Measurements from ENCODE around the gene TP53I11. TPM values are rescaled to one million over a fixed set of nuclear protein-coding genes. Genes with fewer than 3 reads are reported as not detected.

Gene TP53I11
- total and polyA plus RNA-seq, 12 donors = 22.8 to 89.4 (median 32.7) TPM

GRCh38 chr11:44916331-44916730 is 34.4 kb downstream of the TP53I11 start:
- peaks cover 0 to 64% (median 8%) of the 10 kb centered on the region in 9 donors for H3K36me3 ChIP-seq

DNA sequence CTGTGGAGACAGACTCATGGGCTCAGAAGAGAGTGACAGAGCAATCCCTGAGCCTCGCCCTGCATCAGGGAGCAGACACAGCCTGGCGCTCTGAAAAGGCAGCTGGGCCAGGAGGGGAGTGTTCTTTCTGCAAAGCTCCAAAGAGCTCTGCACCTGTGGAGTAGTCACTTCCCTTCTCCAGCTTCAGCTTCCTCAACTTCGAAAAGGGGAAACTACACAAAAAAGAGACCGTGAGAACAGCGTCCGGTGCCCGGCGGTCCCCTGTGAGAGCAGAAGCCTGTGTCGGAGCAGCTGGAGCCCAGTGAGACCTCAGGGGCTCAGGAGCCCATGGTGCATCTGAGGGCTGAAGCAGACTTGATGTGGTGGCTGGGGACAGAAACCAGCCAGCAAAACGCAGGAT is 35.1 kb downstream of the TP53I11 start:
- H3K36me3 ChIP-seq = peaks cover 0 to 57% (median 5%) of the 10 kb centered on the region in 9 donors

More at GRCh38 chr11:44916331-44916730, 34.4 kb downstream of the TP53I11 start:
- Histone ChIP-seq H3K27ac (peak overlapping the region in 9 of 10 donors; percentile 45 to 80 (median 68)), H3K4me1 (peaks cover 4 to 57% (median 33%) of the 10 kb centered on the region in 9 donors), H3K9me3 (no peaks in the 10 kb centered on the region), H3K4me3 (no peak overlapping the region), H3K27me3 (no peaks in the 10 kb centered on the region)
- ATAC-seq (peak in 1 of 8 donors; percentile 1), DNase-seq (no peak)
- intact Hi-C loops (cut with DNase I) = loop anchor here in 2 of 10 donors (10.0 kb wide), 2 partner anchors 352 to 362 kb away; partner anchors contain the start of gene CD82 (in 1 of the 2)
- no peak for TF ChIP-seq CTCF (IDR thresholded peaks at IDR 0.05)
- 56 to 58% methylated on average over 8 of the region's 8 CpGs for WGBS, 2 donors

DNA sequence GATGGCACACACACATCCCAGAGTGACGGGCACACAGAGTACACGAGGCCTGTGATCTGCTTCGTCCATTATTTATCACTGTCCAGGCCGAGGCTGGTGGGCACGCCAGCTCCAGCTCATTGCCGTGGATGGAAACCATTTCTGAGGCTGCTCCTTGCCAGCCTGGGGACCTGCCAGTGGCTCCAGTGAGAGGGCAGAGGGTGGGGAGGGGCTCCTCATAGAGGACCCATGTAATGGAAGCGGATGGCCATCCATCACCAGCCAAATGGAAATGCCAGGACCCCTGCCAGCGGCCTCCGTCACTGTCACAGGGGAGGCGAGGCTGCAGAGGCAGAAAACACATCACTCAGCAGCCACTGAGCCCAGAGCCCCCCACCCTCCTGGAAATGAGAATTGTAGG is 35.7 kb downstream of the TP53I11 start:
- no peak overlapping the region for H3K4me3 ChIP-seq
- H3K9me3 ChIP-seq = no peaks in the 10 kb centered on the region
- no peak for DNase-seq
- TF ChIP-seq CTCF (IDR thresholded peaks at IDR 0.05) = no peak
- no peak for ATAC-seq
- intact Hi-C loops (cut with DNase I) = loop anchor here in 2 of 10 donors (10.0 kb wide), 2 partner anchors 350 to 360 kb away; partner anchors contain the start of gene CD82 (in 1 of the 2)
- H3K27me3 ChIP-seq = no peaks in the 10 kb centered on the region
- peaks cover 0 to 57% (median 0%) of the 10 kb centered on the region in 9 donors for H3K36me3 ChIP-seq
- no peak overlapping the region for H3K27ac ChIP-seq
- WGBS, 2 donors = 87 to 95% methylated on average over 10 of the region's 10 CpGs
- peaks cover 10 to 70% (median 46%) of the 10 kb centered on the region in 9 donors for H3K4me1 ChIP-seq

More for the DNA sequence above, 35.1 kb downstream of the TP53I11 start:
- intact Hi-C loops (cut with DNase I) = loop anchor here in 2 of 10 donors (10.0 kb wide), 2 partner anchors 351 to 361 kb away; partner anchors contain the start of gene CD82 (in 1 of the 2)
- no peak for DNase-seq
- WGBS, 2 donors = 67 to 73% methylated on average over 10 of the region's 10 CpGs
- no peaks in the 10 kb centered on the region for H3K9me3 ChIP-seq
- no peak for TF ChIP-seq CTCF (IDR thresholded peaks at IDR 0.05)
- peak overlapping the region in 2 of 10 donors; percentile 58 to 80 for H3K27ac ChIP-seq
- H3K27me3 ChIP-seq = no peaks in the 10 kb centered on the region
- peaks cover 10 to 64% (median 40%) of the 10 kb centered on the region in 9 donors for H3K4me1 ChIP-seq
- H3K4me3 ChIP-seq = no peak overlapping the region
- no peak for ATAC-seq

DNA sequence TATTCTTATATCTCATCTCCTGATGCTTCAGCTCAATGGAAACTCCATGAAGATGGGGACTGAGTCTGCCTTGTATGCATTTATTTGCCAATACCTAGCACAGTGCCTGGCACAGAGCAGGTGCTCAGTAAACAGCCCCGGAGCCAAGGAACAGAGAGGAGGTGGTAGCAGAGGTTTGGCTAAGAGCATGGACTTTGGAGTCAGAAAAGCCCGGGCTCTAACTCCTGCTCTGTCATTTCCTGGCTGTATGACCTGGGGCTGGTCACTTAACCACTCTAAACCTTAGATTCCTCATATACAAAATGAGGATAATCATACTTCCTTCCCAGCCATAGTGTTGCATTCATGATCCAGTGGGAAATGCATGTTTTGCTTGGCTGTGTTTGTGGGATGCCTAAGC is 36.6 kb downstream of the TP53I11 start:
- TF ChIP-seq CTCF (IDR thresholded peaks at IDR 0.05) = no peak
- Histone ChIP-seq H3K4me1 (peaks cover 10 to 79% (median 47%) of the 10 kb centered on the region in 9 donors), H3K4me3 (no peak overlapping the region), H3K36me3 (peaks cover 0 to 57% (median 0%) of the 10 kb centered on the region in 9 donors), H3K27me3 (no peaks in the 10 kb centered on the region), H3K9me3 (no peaks in the 10 kb centered on the region), H3K27ac (no peak overlapping the region)
- no peak for ATAC-seq
- DNase-seq = no peak
- WGBS, 2 donors = 76 to 89% methylated on average over 2 of the region's 2 CpGs
- intact Hi-C loops (cut with DNase I) = loop anchor here in 9 of 10 donors (5.0 to 10.0 kb wide), 6 partner anchors 187 to 359 kb away; partner anchors contain the start of genes TSPAN18 (in 7 of the 9) and CD82 (in 1 of the 9)
